Measurements from ENCODE around the gene GPC4. TPM values are rescaled to one million over a fixed set of nuclear protein-coding genes. Genes with fewer than 3 reads are reported as not detected.

GPC4 gene
- polyA plus RNA-seq, 3 donors = 0.03 to 0.59 (median 0.27) TPM

GRCh38 chrX:133294126-133294525 lies 121.2 kb downstream of the GPC4 start:
- Histone ChIP-seq H3K4me1 (ENCODE audit: control insufficient read depth in 1 of 2, insufficient read depth in 2 of 2, low read length in 2 of 2) (no peaks in the 10 kb centered on the region), H3K9ac (ENCODE audit: insufficient read depth, low read length, poor library complexity, severe bottlenecking) (no peak overlapping the region), H3K27ac (ENCODE audit: low read depth in 1 of 2, low read length in 2 of 2) (no peak overlapping the region), H3K4me2 (replicated peaks; ENCODE audit: extremely low read depth, low read length, poor library complexity, severe bottlenecking) (no peak overlapping the region), H4K20me1 (ENCODE audit: insufficient read depth, low read length) (no peaks in the 10 kb centered on the region), H3K79me2 (ENCODE audit: insufficient read depth, low read length) (no peaks in the 10 kb centered on the region), H2AFZ (ENCODE audit: insufficient read depth, low read depth, low read length, poor library complexity, severe bottlenecking) (no peak overlapping the region), H3K9me3 (replicated peaks in 1 of 2; ENCODE audit: control insufficient read depth in 1 of 2, insufficient read depth in 1 of 2, low read length in 2 of 2) (no peaks in the 10 kb centered on the region), H3K4me3 (replicated peaks in 1 of 3; ENCODE audit: low read depth in 2 of 3, low read length in 3 of 3) (no peak overlapping the region), H3K36me3 (replicated peaks in 1 of 2; ENCODE audit: control insufficient read depth in 1 of 2, insufficient read depth in 2 of 2, low read length in 2 of 2) (no peaks in the 10 kb centered on the region), H3K27me3 (ENCODE audit: control insufficient read depth in 2 of 2, insufficient read depth in 2 of 2, low read length in 2 of 2) (no peaks in the 10 kb centered on the region)
- TF ChIP-seq CTCF (IDR thresholded peaks at IDR 0.05) = no peak
- H3K4me3 Mint-ChIP-seq = no peak overlapping the region
- H3K9me3 Mint-ChIP-seq = peaks cover 0 to 5% (median 2%) of the 10 kb centered on the region in 7 donors
- no peaks in the 10 kb centered on the region for H3K36me3 Mint-ChIP-seq
- no peak overlapping the region for H3K27ac Mint-ChIP-seq
- DNase-seq = no peak
- intact Hi-C loops (cut with micrococcal nuclease) = no loop called here
- peaks cover 4 to 12% (median 5%) of the 10 kb centered on the region in 3 donors for H3K27me3 Mint-ChIP-seq (ENCODE audit: low read depth in 3 of 3)
- 83% methylated on average over 1 of the region's 1 CpG for WGBS (ENCODE audit: insufficient coverage)
- no peaks in the 10 kb centered on the region for H3K4me1 Mint-ChIP-seq

- no peaks in the 10 kb centered on the region for H3K9me3 ChIP-seq (replicated peaks in 1 of 2; ENCODE audit: control insufficient read depth in 1 of 2, insufficient read depth in 1 of 2, low read length in 2 of 2)
- H3K79me2 ChIP-seq (ENCODE audit: insufficient read depth, low read length) = no peaks in the 10 kb centered on the region
- no peak for DNase-seq
- no peak overlapping the region for H2AFZ ChIP-seq (ENCODE audit: insufficient read depth, low read depth, low read length, poor library complexity, severe bottlenecking)
- no peaks in the 10 kb centered on the region for H3K36me3 ChIP-seq (replicated peaks in 1 of 2; ENCODE audit: control insufficient read depth in 1 of 2, insufficient read depth in 2 of 2, low read length in 2 of 2)
- Mint-ChIP-seq H3K36me3 (no peaks in the 10 kb centered on the region), H3K27me3 (ENCODE audit: low read depth in 3 of 3) (peaks cover 2 to 8% (median 5%) of the 10 kb centered on the region in 3 donors), H3K9me3 (peaks cover 0 to 9% (median 2%) of the 10 kb centered on the region in 7 donors), H3K4me1 (no peaks in the 10 kb centered on the region), H3K27ac (no peak overlapping the region), H3K4me3 (no peak overlapping the region)
- H3K9ac ChIP-seq (ENCODE audit: insufficient read depth, low read length, poor library complexity, severe bottlenecking) = no peak overlapping the region
- no peak overlapping the region for H3K4me3 ChIP-seq (replicated peaks in 1 of 3; ENCODE audit: low read depth in 2 of 3, low read length in 3 of 3)
- intact Hi-C loops (cut with micrococcal nuclease) = no loop called here
- WGBS (ENCODE audit: insufficient coverage) = no CpG with 5 or more reads among the region's 4 CpGs
- no peak overlapping the region for H3K27ac ChIP-seq (ENCODE audit: low read depth in 1 of 2, low read length in 2 of 2)
- H3K4me2 ChIP-seq (replicated peaks; ENCODE audit: extremely low read depth, low read length, poor library complexity, severe bottlenecking) = no peak overlapping the region
- H3K27me3 ChIP-seq (ENCODE audit: control insufficient read depth in 2 of 2, insufficient read depth in 2 of 2, low read length in 2 of 2) = no peaks in the 10 kb centered on the region
- no peak for TF ChIP-seq CTCF (IDR thresholded peaks at IDR 0.05)
- H4K20me1 ChIP-seq (ENCODE audit: insufficient read depth, low read length) = no peaks in the 10 kb centered on the region
- no peaks in the 10 kb centered on the region for H3K4me1 ChIP-seq (ENCODE audit: control insufficient read depth in 1 of 2, insufficient read depth in 2 of 2, low read length in 2 of 2)
These were observed 125.2 kb downstream of the GPC4 start for GRCh38 chrX:133290076-133290475.

Data from CD14-positive monocyte (primary cell).